Measurements from ENCODE around the gene EXOC3. TPM values are rescaled to one million over a fixed set of nuclear protein-coding genes. Genes with fewer than 3 reads are reported as not detected.
"Not testable (repeated sequence)": the region's sequence is repeated elsewhere in the genome, so short reads cannot be mapped to it uniquely, and the experiment has no call there.

Gene EXOC3
- total RNA-seq, 1 donor from 2014 or later = 64.6 TPM

GRCh38 chr5:483434-484140 lies 40.6 kb downstream of the EXOC3 start:
- Mint-ChIP-seq H3K27me3 (no peaks in the 10 kb centered on the region), H3K4me1 (ENCODE audit: unreplicated experiment) (no peaks in the 10 kb centered on the region), H3K27ac (no peak overlapping the region), H3K9me3 (no peaks in the 10 kb centered on the region), H3K36me3 (no peaks in the 10 kb centered on the region), H3K4me3 (no peak overlapping the region)
- no peak for DNase-seq (ENCODE audit: extremely low spot score, unreplicated experiment)
- TF ChIP-seq, protein P1, sequence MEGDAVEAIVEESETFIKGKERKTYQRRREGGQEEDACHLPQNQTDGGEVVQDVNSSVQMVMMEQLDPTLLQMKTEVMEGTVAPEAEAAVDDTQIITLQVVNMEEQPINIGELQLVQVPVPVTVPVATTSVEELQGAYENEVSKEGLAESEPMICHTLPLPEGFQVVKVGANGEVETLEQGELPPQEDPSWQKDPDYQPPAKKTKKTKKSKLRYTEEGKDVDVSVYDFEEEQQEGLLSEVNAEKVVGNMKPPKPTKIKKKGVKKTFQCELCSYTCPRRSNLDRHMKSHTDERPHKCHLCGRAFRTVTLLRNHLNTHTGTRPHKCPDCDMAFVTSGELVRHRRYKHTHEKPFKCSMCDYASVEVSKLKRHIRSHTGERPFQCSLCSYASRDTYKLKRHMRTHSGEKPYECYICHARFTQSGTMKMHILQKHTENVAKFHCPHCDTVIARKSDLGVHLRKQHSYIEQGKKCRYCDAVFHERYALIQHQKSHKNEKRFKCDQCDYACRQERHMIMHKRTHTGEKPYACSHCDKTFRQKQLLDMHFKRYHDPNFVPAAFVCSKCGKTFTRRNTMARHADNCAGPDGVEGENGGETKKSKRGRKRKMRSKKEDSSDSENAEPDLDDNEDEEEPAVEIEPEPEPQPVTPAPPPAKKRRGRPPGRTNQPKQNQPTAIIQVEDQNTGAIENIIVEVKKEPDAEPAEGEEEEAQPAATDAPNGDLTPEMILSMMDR (conservative IDR thresholded peaks at IDR 0.05) = no peak

GRCh38 chr5:484556-484955 lies 41.6 kb downstream of the EXOC3 start:
- H3K4me1 Mint-ChIP-seq (ENCODE audit: unreplicated experiment) = no peaks in the 10 kb centered on the region
- H3K4me3 Mint-ChIP-seq = no peak overlapping the region
- H3K36me3 Mint-ChIP-seq = no peaks in the 10 kb centered on the region
- no peak for DNase-seq (ENCODE audit: extremely low spot score, unreplicated experiment)
- H3K9me3 Mint-ChIP-seq = no peaks in the 10 kb centered on the region
- no peaks in the 10 kb centered on the region for H3K27me3 Mint-ChIP-seq
- H3K27ac Mint-ChIP-seq = no peak overlapping the region
- TF ChIP-seq, protein P1 (conservative IDR thresholded peaks at IDR 0.05) = no peak

GRCh38 chr5:485113-485945 lies 42.4 kb downstream of the EXOC3 start:
- H3K27me3 Mint-ChIP-seq = no peaks in the 10 kb centered on the region
- no peaks in the 10 kb centered on the region for H3K9me3 Mint-ChIP-seq
- TF ChIP-seq, protein P1 (conservative IDR thresholded peaks at IDR 0.05) = no peak
- no peak overlapping the region for H3K27ac Mint-ChIP-seq
- H3K4me1 Mint-ChIP-seq (ENCODE audit: unreplicated experiment) = no peaks in the 10 kb centered on the region
- no peak for DNase-seq (ENCODE audit: extremely low spot score, unreplicated experiment)
- no peak overlapping the region for H3K4me3 Mint-ChIP-seq
- no peaks in the 10 kb centered on the region for H3K36me3 Mint-ChIP-seq

DNA sequence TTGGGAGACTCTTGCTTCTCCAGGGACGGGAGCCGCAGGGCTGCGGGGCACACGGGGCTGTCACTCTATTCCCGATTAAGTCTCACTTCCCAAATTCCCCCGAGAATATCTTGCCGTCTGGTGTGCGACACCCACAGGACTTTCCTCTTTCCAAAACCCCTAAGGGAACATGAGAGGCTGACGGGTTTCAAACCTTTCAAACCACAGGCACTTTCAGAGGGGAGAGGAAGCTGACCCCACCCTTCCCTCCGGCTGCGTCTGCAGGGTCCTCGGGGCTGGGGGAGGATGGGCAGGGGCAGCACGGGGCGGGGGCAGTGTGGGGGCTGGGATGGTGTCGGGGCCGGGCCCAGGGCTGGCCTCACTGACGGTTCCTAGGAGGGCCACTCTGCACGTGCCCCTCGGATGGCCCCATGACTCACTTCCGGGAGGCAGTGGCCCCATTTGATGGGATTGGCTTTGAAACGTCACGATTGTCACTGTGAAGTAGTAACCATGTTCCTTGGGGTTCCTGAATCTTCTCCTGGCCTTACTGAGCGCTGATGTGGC lies 43.0 kb downstream of the EXOC3 start:
- Mint-ChIP-seq H3K9me3 (no peaks in the 10 kb centered on the region), H3K27ac (no peak overlapping the region), H3K4me3 (no peak overlapping the region), H3K36me3 (no peaks in the 10 kb centered on the region), H3K4me1 (ENCODE audit: unreplicated experiment) (no peaks in the 10 kb centered on the region), H3K27me3 (no peaks in the 10 kb centered on the region)
- TF ChIP-seq, protein P1 (conservative IDR thresholded peaks at IDR 0.05) = no peak
- no peak for DNase-seq (ENCODE audit: extremely low spot score, unreplicated experiment)

GRCh38 chr5:486597-486996 lies 43.6 kb downstream of the EXOC3 start:
- H3K27ac Mint-ChIP-seq; H3K4me3 Mint-ChIP-seq; DNase-seq (ENCODE audit: extremely low spot score, unreplicated experiment); H3K36me3 Mint-ChIP-seq; H3K9me3 Mint-ChIP-seq; H3K27me3 Mint-ChIP-seq; H3K4me1 Mint-ChIP-seq (ENCODE audit: unreplicated experiment): not testable (repeated sequence)

DNA sequence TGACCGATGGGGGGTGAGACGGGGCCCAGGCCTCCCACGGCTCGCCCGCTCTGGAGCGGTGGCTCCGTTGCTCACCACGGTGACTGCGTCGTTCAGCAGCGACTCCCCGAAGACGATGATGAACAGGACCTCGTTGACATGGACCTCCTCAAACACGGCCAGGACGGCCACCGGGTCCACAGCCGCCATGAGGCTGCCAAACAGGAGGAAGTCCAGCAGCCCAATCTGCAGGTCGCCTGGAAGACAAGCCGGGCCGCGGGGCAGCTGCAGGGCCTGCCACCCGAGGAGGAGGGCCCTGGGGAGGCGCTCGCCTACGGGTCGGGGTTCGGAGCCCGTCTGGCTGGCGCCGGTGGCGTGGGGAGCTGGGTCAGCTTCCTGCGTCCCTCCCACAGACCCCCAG lies 45.3 kb downstream of the EXOC3 start:
- H3K36me3 Mint-ChIP-seq = no peaks in the 10 kb centered on the region
- no peak for DNase-seq (ENCODE audit: extremely low spot score, unreplicated experiment)
- H3K4me1 Mint-ChIP-seq (ENCODE audit: unreplicated experiment) = peaks cover 5% of the 10 kb centered on the region
- H3K4me3 Mint-ChIP-seq = no peak overlapping the region
- TF ChIP-seq, protein P1 (conservative IDR thresholded peaks at IDR 0.05) = no peak
- no peaks in the 10 kb centered on the region for H3K9me3 Mint-ChIP-seq
- peaks cover 9% of the 10 kb centered on the region for H3K27me3 Mint-ChIP-seq
- H3K27ac Mint-ChIP-seq = no peak overlapping the region
